Lower lobe of right lung (tissue), 2 donors: ENCODE results near the gene ATP5IF1. TPM values are rescaled to one million over a fixed set of nuclear protein-coding genes. Genes with fewer than 3 reads are reported as not detected.
A peak's percentile ranks its signal among the peaks of the same experiment; 100 is the strongest.

Experiments used
- ATAC-seq, 2 donors: fragments of 200-7000 bp; cut with Tn5 transposase; one replicate each; pipeline ENCODE4 v1.9.1; 2020 to 2022; ENCODE audit warnings: mild to moderate bottlenecking in 2 of 2, moderate library complexity in 2 of 2
- DNase-seq: peaks from one replicate; pipeline ENCODE4 v3.0.0-alpha.2; 2020
- H3K27ac ChIP-seq: fragments of 200-600 bp; one replicate; pipeline ENCODE4 v1.8.0; 2022
- H3K27me3 ChIP-seq: fragments of 200-600 bp; one replicate; pipeline ENCODE4 v1.8.0; 2022; ENCODE audit warnings: low read depth
- H3K36me3 ChIP-seq: fragments of 200-600 bp; one replicate; pipeline ENCODE4 v1.8.0; 2022; ENCODE audit warnings: mild to moderate bottlenecking
- H3K4me1 ChIP-seq: fragments of 200-600 bp; one replicate; pipeline ENCODE4 v1.8.0; 2022
- H3K4me3 ChIP-seq: fragments of 200-600 bp; one replicate; pipeline ENCODE4 v1.8.0; 2022; ENCODE audit warnings: mild to moderate bottlenecking
- H3K9me3 ChIP-seq: fragments of 200-600 bp; one replicate; pipeline ENCODE4 v1.8.0; 2022
- intact Hi-C: fragments of 100-400 bp; cut with DNase I; formaldehyde crosslinking; loops from one replicate; pipeline ENCODE4 v1.11.0; 2022
- total RNA-seq: library from RNA; stranded (reverse); fragmentation: NEBNext Ultra II Directional; extraction: Animal tissue kit (Norgen Biotek cat#: 25700); gene quantifications from one replicate; pipeline ENCODE4 v1.2.1, GENCODE V29; 2021
- TF ChIP-seq, protein P1 (sequence below): fragments of 200-600 bp; IDR thresholded peaks from one replicate; pipeline ENCODE4 v1.8.0; 2022; ENCODE audit warnings: antibody characterized with exemption, mild to moderate bottlenecking
- donor health status: DM: no; HTN: yes; CAD: no; lungs with severe emphysema.

Gene ATP5IF1
- total RNA-seq, 1 donor from 2014 or later, result 109 TPM

DNA sequence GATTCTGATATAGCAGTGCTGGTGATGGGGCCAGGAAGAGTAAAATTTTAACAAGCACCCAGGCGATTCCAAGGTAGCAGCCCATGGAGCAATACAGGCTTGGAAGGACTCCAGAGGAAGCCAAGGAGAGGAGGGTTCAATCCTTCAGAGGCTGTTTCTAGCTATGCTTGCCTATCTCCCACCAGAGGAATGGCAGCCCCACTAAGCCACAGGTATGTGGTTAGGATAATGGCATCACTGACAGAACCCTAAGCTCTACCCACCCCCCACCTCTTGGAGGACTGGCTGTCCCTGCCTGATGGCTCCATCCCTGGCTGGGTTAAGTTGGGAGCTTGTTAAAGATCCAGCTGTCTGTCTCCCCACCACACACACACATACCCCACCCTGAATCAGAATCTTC is 40.1 kb upstream of the ATP5IF1 start:
- Histone ChIP-seq H3K27me3 (no peaks in the 10 kb centered on the region), H3K36me3 (peaks cover 26% of the 10 kb centered on the region), H3K9me3 (no peaks in the 10 kb centered on the region), H3K4me1 (peaks cover 12% of the 10 kb centered on the region), H3K27ac (no peak overlapping the region), H3K4me3 (no peak overlapping the region)
- DNase-seq (no peak), ATAC-seq (no peak)
- TF ChIP-seq, protein P1, sequence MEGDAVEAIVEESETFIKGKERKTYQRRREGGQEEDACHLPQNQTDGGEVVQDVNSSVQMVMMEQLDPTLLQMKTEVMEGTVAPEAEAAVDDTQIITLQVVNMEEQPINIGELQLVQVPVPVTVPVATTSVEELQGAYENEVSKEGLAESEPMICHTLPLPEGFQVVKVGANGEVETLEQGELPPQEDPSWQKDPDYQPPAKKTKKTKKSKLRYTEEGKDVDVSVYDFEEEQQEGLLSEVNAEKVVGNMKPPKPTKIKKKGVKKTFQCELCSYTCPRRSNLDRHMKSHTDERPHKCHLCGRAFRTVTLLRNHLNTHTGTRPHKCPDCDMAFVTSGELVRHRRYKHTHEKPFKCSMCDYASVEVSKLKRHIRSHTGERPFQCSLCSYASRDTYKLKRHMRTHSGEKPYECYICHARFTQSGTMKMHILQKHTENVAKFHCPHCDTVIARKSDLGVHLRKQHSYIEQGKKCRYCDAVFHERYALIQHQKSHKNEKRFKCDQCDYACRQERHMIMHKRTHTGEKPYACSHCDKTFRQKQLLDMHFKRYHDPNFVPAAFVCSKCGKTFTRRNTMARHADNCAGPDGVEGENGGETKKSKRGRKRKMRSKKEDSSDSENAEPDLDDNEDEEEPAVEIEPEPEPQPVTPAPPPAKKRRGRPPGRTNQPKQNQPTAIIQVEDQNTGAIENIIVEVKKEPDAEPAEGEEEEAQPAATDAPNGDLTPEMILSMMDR, result no peak
- intact Hi-C loops, result no loop called here

DNA sequence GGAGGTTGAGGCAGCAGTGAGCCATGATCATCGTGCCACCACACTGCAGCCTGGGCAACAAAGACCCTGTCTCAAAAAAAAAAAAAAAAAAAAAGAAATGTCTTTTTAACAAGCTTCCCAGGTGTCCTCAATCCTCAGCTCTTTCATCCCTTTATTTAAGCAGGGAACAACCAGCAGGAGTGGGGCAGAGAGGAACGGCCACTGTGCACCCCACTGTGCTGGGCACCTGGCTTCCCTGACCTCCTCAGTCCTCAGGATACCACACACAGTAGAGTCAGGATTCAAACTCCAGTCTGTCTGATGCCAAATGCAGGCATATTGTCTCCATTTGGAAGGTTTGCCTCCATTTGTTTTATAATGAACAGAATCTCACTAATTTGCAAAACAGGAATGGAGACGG is 39.6 kb upstream of the ATP5IF1 start:
- peaks cover 32% of the 10 kb centered on the region for H3K36me3 ChIP-seq
- no peaks in the 10 kb centered on the region for H3K27me3 ChIP-seq
- H3K4me1 ChIP-seq, result peaks cover 10% of the 10 kb centered on the region
- no peaks in the 10 kb centered on the region for H3K9me3 ChIP-seq
- no peak overlapping the region for H3K4me3 ChIP-seq
- intact Hi-C loops, result no loop called here
- DNase-seq (peak; percentile 20), ATAC-seq (no peak)
- TF ChIP-seq, protein P1, result no peak
- H3K27ac ChIP-seq, result no peak overlapping the region

DNA sequence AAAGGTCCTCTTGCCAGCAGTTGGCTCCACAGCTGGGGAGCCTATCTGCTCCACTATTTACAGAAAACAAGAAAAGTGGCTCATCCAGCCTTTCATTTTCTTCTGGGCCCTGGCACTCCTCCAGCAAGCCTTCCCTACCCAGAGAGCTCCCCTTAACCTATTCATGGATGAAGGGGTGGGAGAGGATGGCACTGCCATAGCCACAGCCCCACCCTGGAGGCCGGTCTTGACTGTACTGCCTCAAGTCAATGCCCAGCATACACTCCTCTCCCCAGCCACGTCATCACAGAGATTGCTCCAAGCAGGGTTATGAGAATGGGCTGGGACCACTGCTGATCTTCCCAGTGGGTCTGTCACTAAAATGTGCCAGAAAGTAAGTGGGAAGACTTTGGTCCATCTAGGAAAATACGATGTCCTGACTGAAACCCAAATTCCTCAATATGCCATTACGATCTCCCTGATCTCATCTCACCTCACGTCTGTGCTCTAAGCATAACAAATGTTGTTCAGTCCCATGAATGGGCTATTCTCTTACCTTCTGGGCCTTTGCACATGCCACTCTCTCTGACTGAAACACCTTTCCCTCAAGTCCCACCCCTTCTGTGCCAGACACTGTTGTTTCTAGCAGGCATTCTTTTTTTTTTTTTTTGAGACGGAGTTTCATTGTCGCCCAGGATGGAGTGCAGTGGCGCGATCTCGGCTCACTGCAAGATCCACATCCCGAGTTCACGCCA is 38.1 kb upstream of the ATP5IF1 start:
- H3K27ac ChIP-seq, result no peak overlapping the region
- H3K9me3 ChIP-seq, result no peaks in the 10 kb centered on the region
- no peaks in the 10 kb centered on the region for H3K27me3 ChIP-seq
- DNase-seq, result peak; percentile 28
- TF ChIP-seq, protein P1, result no peak
- H3K4me3 ChIP-seq, result no peak overlapping the region
- peaks cover 47% of the 10 kb centered on the region for H3K36me3 ChIP-seq
- peaks cover 10% of the 10 kb centered on the region for H3K4me1 ChIP-seq
- intact Hi-C loops, result no loop called here
- ATAC-seq, result no peak

DNA sequence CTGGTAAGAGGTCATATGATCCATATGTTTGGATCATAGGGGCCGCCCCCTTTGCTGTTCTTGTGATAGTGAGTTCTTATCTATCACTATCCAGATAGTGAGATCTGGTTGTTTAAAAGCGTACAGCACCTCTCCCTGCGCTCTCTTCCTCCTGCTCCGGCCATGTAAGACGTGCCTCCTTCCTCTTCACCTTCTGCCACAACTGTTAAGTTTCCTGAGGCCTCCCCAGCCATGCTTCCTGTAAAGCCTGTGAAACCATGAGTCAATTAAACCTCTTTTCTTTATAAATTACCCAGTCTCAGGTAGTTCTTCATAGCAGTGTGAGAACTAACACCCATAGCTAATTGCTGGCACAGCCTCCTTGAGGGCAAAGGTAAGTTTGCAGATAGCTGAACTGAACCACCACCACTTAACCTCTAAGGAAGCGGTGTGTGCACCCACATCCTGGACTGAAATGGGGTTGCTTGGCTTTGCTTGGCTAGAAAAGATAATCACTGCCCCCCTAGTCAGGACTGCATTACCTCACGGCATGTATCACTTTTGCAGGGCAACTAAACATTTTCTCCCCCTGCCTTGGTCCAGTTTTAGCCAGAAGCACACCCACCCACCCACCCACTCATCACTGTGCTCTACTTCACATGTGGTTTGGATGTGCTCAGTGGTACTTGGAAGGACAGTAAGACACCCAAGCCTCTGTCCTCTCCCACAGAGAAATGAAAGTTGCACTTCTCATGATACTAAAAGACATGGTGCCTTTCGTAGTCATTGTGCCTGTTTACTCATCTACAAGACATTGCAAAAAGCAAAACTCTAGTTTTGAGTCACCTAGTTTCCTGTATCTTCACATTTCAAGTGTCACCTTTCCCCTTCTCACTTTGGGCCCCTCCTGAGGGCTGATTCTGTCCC is 36.3 kb upstream of the ATP5IF1 start:
- Histone ChIP-seq H3K9me3 (no peaks in the 10 kb centered on the region), H3K27ac (no peak overlapping the region), H3K36me3 (peaks cover 64% of the 10 kb centered on the region), H3K4me3 (no peak overlapping the region), H3K27me3 (no peaks in the 10 kb centered on the region), H3K4me1 (peaks cover 10% of the 10 kb centered on the region)
- intact Hi-C loops, result no loop called here
- DNase-seq (no peak), ATAC-seq (peak; percentile 57 to 64)
- TF ChIP-seq, protein P1, result no peak

DNA sequence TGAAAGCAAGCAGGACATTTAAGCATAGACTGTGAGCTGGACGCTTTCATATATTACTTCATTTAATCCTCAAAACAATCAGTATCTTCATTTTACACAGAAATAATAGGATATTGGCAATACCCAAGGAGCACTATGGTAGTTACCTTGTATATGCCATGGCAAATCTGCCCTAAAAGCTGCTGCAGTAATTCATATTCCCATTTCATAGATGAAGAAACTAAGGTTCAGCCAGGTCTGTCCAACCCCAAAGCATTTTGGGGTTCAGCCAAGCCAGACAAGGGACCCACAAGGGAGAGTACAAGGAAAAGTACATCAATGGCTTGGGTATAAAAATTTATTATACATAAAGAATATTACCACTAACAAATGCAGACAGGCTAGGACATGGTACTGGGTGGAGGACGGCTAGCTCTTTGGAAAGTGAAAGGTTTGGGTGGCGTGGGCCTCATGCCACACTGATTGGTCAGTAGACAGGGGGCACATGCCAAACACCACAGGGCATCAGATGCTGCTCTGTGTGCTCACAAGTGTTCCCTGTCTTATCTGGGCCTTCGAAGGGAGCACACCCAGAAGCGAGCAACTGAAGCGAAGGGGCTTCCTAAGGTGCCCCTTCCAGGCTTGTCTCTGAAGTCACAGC is 35.6 kb upstream of the ATP5IF1 start:
- H3K9me3 ChIP-seq, result no peaks in the 10 kb centered on the region
- H3K36me3 ChIP-seq, result peaks cover 72% of the 10 kb centered on the region
- DNase-seq, result no peak
- TF ChIP-seq, protein P1, result no peak
- H3K4me1 ChIP-seq, result peaks cover 10% of the 10 kb centered on the region
- H3K27ac ChIP-seq, result no peak overlapping the region
- intact Hi-C loops, result no loop called here
- no peaks in the 10 kb centered on the region for H3K27me3 ChIP-seq
- no peak overlapping the region for H3K4me3 ChIP-seq
- no peak for ATAC-seq
